Heart right ventricle (tissue), 16 donors: Measurements from ENCODE around the gene KNDC1. TPM values are rescaled to one million over a fixed set of nuclear protein-coding genes. Genes with fewer than 3 reads are reported as not detected.

ENCODE experiments used
- ATAC-seq, 8 donors: fragments of 200-7000 bp; cut with Tn5 transposase; one replicate each; pipeline ENCODE4 v1.9.1; 2020; ENCODE audit warnings: mild to moderate bottlenecking in 8 of 8, moderate library complexity in 8 of 8, moderate number of reproducible peaks in 1 of 8
- DNase-seq, 2 donors: peaks; one replicate each; pipeline ENCODE4 v3.0.0-alpha.2; 2020
- H3K27ac ChIP-seq, 10 donors: fragments of 200-600 bp; sonication (generic) in 2 of 10; one replicate each; pipeline versions ENCODE4 v1.5.0 to v1.8.0; 2020 to 2022; ENCODE audit warnings: mild to moderate bottlenecking in 3 of 10
- H3K27me3 ChIP-seq, 7 donors: fragments of 200-600 bp; one replicate each; pipeline ENCODE4 v1.8.0; 2021 to 2022; ENCODE audit warnings: mild to moderate bottlenecking in 2 of 7
- H3K36me3 ChIP-seq, 9 donors: fragments of 200-600 bp; sonication (generic) in 1 of 9; one replicate each; pipeline versions ENCODE4 v1.5.0 to v1.8.0; 2020 to 2022; ENCODE audit warnings: mild to moderate bottlenecking in 2 of 9
- H3K4me1 ChIP-seq, 9 donors: fragments of 200-600 bp; sonication (generic) in 1 of 9; one replicate each; pipeline versions ENCODE4 v1.5.0 to v1.8.0; 2020 to 2022; ENCODE audit warnings: mild to moderate bottlenecking in 4 of 9
- H3K4me3 ChIP-seq, 10 donors: fragments of 200-600 bp; sonication (generic) in 2 of 10; one replicate each; pipeline versions ENCODE4 v1.5.0 to v1.8.0; 2020 to 2022; ENCODE audit warnings: mild to moderate bottlenecking in 7 of 10, moderate library complexity in 2 of 10
- H3K9me3 ChIP-seq, 11 donors: fragments of 200-600 bp in 10 of 11; sonication (generic) in 2 of 11; one replicate each; pipeline versions ENCODE4 v1.5.0 to v1.8.0; 2013 to 2022; ENCODE audit warnings: mild to moderate bottlenecking in 2 of 11, control low read depth in 1 of 11, moderate library complexity in 1 of 11
- CTCF ChIP-seq, 9 donors: fragments of 200-600 bp; sonication (generic) in 2 of 9; IDR thresholded peaks; one replicate each; pipeline versions ENCODE4 v1.5.0 to v1.8.0; 2021 to 2022; ENCODE audit warnings: antibody characterized with exemption in 9 of 9, mild to moderate bottlenecking in 5 of 9, moderate library complexity in 1 of 9
- WGBS, 2 donors: extraction: QIAGEN DNeasy Blood & Tissue Kit; methylation state at CpG; one replicate each; pipeline ENCODE4 v1.1.7; 2013; ENCODE audit warnings: inconsistent platforms in 1 of 2; 5-methylcytosine and 5-hydroxymethylcytosine counted together
- intact Hi-C, 10 donors: fragments of 100-400 bp; cut with DNase I; formaldehyde crosslinking; loops; one replicate each; pipeline versions ENCODE4 v1.11.1 to v1.14.2; 2022
- polyA plus RNA-seq, 2 donors: library from polyadenylated mRNA; stranded (reverse); fragments of 200-250 nt; gene quantifications; one replicate each; pipeline ENCODE4 v1.2.3, GENCODE V29; 2013
- total RNA-seq, 10 donors: library from RNA; stranded (reverse); fragmentation: NEBNext Ultra II Directional in 3 of 10; extraction: Animal tissue kit (Norgen Biotek cat#: 25700) in 3 of 10; gene quantifications; one replicate each; pipeline versions ENCODE4 v1.2.1 to v1.2.4, GENCODE V29; 2021 to 2023
- donor health status: Arrhythmogenic right ventricular cardiomyopathy.
- donor health status: ischemic (EF 13 %, LVEDD 7.1; RV severe dilation, severe dysfunction).
- donor health status: healthy with polysubstance abuse.
- donor health status: DM: no; HTN: yes; CAD: no.
- donor health status: DM: no; HTN: no; CAD: no.
- donor health status: ischemic (EF 25% LVEDD 6.9; RV normal size, moderate dysfunction).
- donor health status: ischemic (EF 25% LVEDD 5.7; RV mildly dilated, moderate dysfunction).
- donor health status: healthy.
- donor health status: DM: yes; HTN: yes; CAD: no.
- donor health status: Ischemic cardiomyopathy.
- donor health status: ischemic (EF 35%, LVEDD 5.7; RV mildly dilated, moderate dysfunction).
- donor health status: nonischemic (EF 11% LVEDD 7.7; RV severe dilation, severe dysfunction).
- donor health status: DM: yes; HTN: yes; CAD: no.
- donor health status: PGD.
- donor health status: ischemic (EF 29% LVEDD 5.4; RV normal size, mild dysfunction).
- donor health status: nonischemic (EF 23%, LVEDD 6.1; RV moderate dilation, normal function).

KNDC1 gene
- total and polyA plus RNA-seq, 12 donors, result 0.04 to 0.88 (median 0.14) TPM; not detected in 3

GRCh38 chr10:133224076-133224475 lies 64.1 kb downstream of the KNDC1 start:
- intact Hi-C loops, result no loop called here

GRCh38 chr10:133224756-133225372 lies 64.8 kb downstream of the KNDC1 start:
- Histone ChIP-seq H3K27me3 (peaks cover 6 to 73% (median 70%) of the 10 kb centered on the region in 7 donors), H3K4me1 (peaks cover 0 to 5% (median 0%) of the 10 kb centered on the region in 9 donors), H3K27ac (no peak overlapping the region), H3K36me3 (no peaks in the 10 kb centered on the region), H3K9me3 (no peaks in the 10 kb centered on the region), H3K4me3 (peak overlapping the region in 2 of 10 donors; percentile 17 to 25)
- intact Hi-C loops, result no loop called here
- no peak for TF ChIP-seq CTCF (IDR thresholded peaks at IDR 0.05)
- ATAC-seq (no peak), DNase-seq (no peak)
- 23 to 32% methylated on average over 25 of the region's 25 CpGs for WGBS, 2 donors

More at GRCh38 chr10:133224076-133224475, 64.1 kb downstream of the KNDC1 start:
- no peak for TF ChIP-seq CTCF (IDR thresholded peaks at IDR 0.05)
- ATAC-seq (no peak), DNase-seq (no peak)
- H3K9me3 ChIP-seq, result no peaks in the 10 kb centered on the region
- WGBS, 2 donors, result 40 to 47% methylated on average over 14 of the region's 14 CpGs
- H3K36me3 ChIP-seq, result no peaks in the 10 kb centered on the region
- peaks cover 4 to 73% (median 70%) of the 10 kb centered on the region in 7 donors for H3K27me3 ChIP-seq
- no peak overlapping the region for H3K27ac ChIP-seq
- no peaks in the 10 kb centered on the region for H3K4me1 ChIP-seq
- H3K4me3 ChIP-seq, result no peak overlapping the region

- H3K4me3 ChIP-seq, result no peak overlapping the region
- no peaks in the 10 kb centered on the region for H3K9me3 ChIP-seq
- ATAC-seq (no peak), DNase-seq (no peak)
- H3K27me3 ChIP-seq, result peaks cover 14 to 77% (median 74%) of the 10 kb centered on the region in 7 donors
- H3K27ac ChIP-seq, result no peak overlapping the region
- no peaks in the 10 kb centered on the region for H3K36me3 ChIP-seq
- intact Hi-C loops, result no loop called here
- TF ChIP-seq CTCF (IDR thresholded peaks at IDR 0.05), result no peak
- 83 to 84% methylated on average over 23 of the region's 23 CpGs for WGBS, 2 donors
- H3K4me1 ChIP-seq, result peaks cover 0 to 6% (median 0%) of the 10 kb centered on the region in 9 donors
Measured at GRCh38 chr10:133225707-133226191, 65.7 kb downstream of the KNDC1 start.

DNA sequence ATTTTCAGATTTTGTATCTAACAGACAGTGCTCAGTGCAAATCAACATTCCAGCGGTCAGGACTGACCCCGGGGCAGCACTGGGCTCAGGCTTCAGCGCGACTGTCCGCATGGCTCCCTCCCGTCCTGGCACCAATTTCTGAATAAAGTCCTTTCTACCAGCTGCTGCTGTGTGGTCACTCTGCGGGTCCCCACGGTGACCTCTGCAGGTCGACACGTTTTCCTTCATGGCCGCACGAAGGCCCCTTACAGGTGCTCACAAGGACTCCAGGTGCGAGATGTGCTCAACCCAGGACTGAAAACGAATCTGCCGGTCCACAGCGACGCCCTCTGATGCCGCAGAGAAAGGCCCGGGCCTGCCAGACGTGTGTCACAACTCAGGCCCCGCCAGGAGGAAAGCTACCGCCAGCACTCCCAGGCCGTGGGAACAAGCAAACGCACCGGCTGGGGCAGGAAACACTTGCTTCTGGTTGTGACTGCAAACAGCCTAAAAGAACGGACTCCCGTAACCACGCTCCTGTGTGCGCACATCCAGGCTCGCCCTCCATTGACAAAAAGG lies 66.3 kb downstream of the KNDC1 start:
- intact Hi-C loops, result no loop called here
- Histone ChIP-seq H3K4me1 (peaks cover 0 to 6% (median 0%) of the 10 kb centered on the region in 9 donors), H3K36me3 (no peaks in the 10 kb centered on the region), H3K27ac (no peak overlapping the region), H3K4me3 (no peak overlapping the region), H3K27me3 (peaks cover 14 to 77% (median 74%) of the 10 kb centered on the region in 7 donors), H3K9me3 (no peaks in the 10 kb centered on the region)
- no peak for TF ChIP-seq CTCF (IDR thresholded peaks at IDR 0.05)
- DNase-seq (no peak), ATAC-seq (no peak)
- WGBS, 2 donors, result 54 to 60% methylated on average over 30 of the region's 30 CpGs
